Activated T-cell treated with anti-CD3 and anti-CD28 coated beads for 4 hours (primary cell): Measurements from ENCODE around the gene ELOVL1.
"Not testable (repeated sequence)": the region's sequence is repeated elsewhere in the genome, so short reads cannot be mapped to it uniquely, and the experiment has no call there.

Experiments
- DNase-seq: peaks from one replicate; pipeline ENCODE4 v3.0.0-alpha.2; 2020

The ELOVL1 gene

GRCh38 chr1:43379476-43379875 lies 11.7 kb upstream of the ELOVL1 start:
- DNase-seq: no peak

GRCh38 chr1:43377831-43378230 lies 10.0 kb upstream of the ELOVL1 start:
- no peak for DNase-seq

GRCh38 chr1:43376723-43377235 lies 9.0 kb upstream of the ELOVL1 start:
- no peak for DNase-seq

GRCh38 chr1:43373066-43373940 lies 5.5 kb upstream of the ELOVL1 start:
- no peak for DNase-seq

GRCh38 chr1:43372172-43372571 lies 4.4 kb upstream of the ELOVL1 start:
- DNase-seq: no peak

GRCh38 chr1:43370564-43370963 lies 2.8 kb upstream of the ELOVL1 start:
- no peak for DNase-seq

- DNase-seq: not testable (repeated sequence)
Measured at GRCh38 chr1:43369779-43370178, 2.0 kb upstream of the ELOVL1 start.

- no peak for DNase-seq
Measured at GRCh38 chr1:43368646-43369020, 822 bp upstream of the ELOVL1 start.

- peak; percentile 32 for DNase-seq
Measured at GRCh38 chr1:43367026-43367903, 546 bp downstream of the ELOVL1 start.

- no peak for DNase-seq
Measured at GRCh38 chr1:43366601-43367025, 1.2 kb downstream of the ELOVL1 start.

GRCh38 chr1:43366179-43366578 lies 1.6 kb downstream of the ELOVL1 start:
- DNase-seq: no peak

GRCh38 chr1:43365678-43366077 lies 2.1 kb downstream of the ELOVL1 start:
- no peak for DNase-seq

- DNase-seq: no peak
Measured at GRCh38 chr1:43363935-43364525, 3.8 kb downstream of the ELOVL1 start.

GRCh38 chr1:43363283-43363934 lies 4.4 kb downstream of the ELOVL1 start:
- DNase-seq: no peak

- DNase-seq: no peak
Measured at GRCh38 chr1:43360616-43361015, 7.2 kb downstream of the ELOVL1 start.

GRCh38 chr1:43359696-43360095 lies 8.1 kb downstream of the ELOVL1 start:
- DNase-seq: no peak

- peak; percentile 98 for DNase-seq
Measured at GRCh38 chr1:43358746-43359693, 8.8 kb downstream of the ELOVL1 start, which contains the start of gene CDC20. Gene CDC20, plus strand, starts transcription at chr1:43358981. Its CDS starts 235 bp downstream, at chr1:43359216.

- no peak for DNase-seq
Measured at GRCh38 chr1:43358121-43358745, 9.6 kb downstream of the ELOVL1 start.

- DNase-seq: no peak
Measured at GRCh38 chr1:43357251-43357650, 10.6 kb downstream of the ELOVL1 start.

GRCh38 chr1:43354936-43355335 lies 12.9 kb downstream of the ELOVL1 start:
- no peak for DNase-seq

GRCh38 chr1:43354471-43354870 lies 13.3 kb downstream of the ELOVL1 start:
- DNase-seq: no peak
